AG20443 (cell line): ENCODE measurements around the gene PLAAT1.
A peak's percentile ranks its signal among the peaks of the same experiment; 100 is the strongest.

Source experiments
- DNase-seq: peaks from one replicate; pipeline ENCODE4 v3.0.0; 2012; ENCODE audit warnings: low spot score, mixed read lengths

The PLAAT1 gene

GRCh38 chr3:193240850-193241706 is at the start of gene PLAAT1:
TSS of gene PLAAT1 (plus strand) at chr3:193241222. CDS start at chr3:193255651, 14,429 bp downstream.
- peak; percentile 76 for DNase-seq

GRCh38 chr3:193194371-193194770 is 46.7 kb upstream of the PLAAT1 start:
- no peak for DNase-seq

GRCh38 chr3:193196746-193197145 is 44.3 kb upstream of the PLAAT1 start:
- DNase-seq: no peak

GRCh38 chr3:193207290-193208273 is 33.4 kb upstream of the PLAAT1 start:
- DNase-seq: no peak

- no peak for DNase-seq
Observed at GRCh38 chr3:193210618-193211017, 30.4 kb upstream of the PLAAT1 start.

GRCh38 chr3:193211173-193211572 is 29.8 kb upstream of the PLAAT1 start:
- DNase-seq: no peak

GRCh38 chr3:193211984-193212383 is 29.0 kb upstream of the PLAAT1 start:
- DNase-seq: no peak

GRCh38 chr3:193212844-193213243 is 28.2 kb upstream of the PLAAT1 start:
- no peak for DNase-seq

GRCh38 chr3:193214445-193214844 is 26.6 kb upstream of the PLAAT1 start:
- no peak for DNase-seq

GRCh38 chr3:193225302-193226125 is 15.5 kb upstream of the PLAAT1 start:
- DNase-seq: no peak

GRCh38 chr3:193228206-193228605 is 12.8 kb upstream of the PLAAT1 start:
- DNase-seq: no peak

GRCh38 chr3:193229851-193230420 is 11.1 kb upstream of the PLAAT1 start:
- no peak for DNase-seq

GRCh38 chr3:193230610-193231009 is 10.4 kb upstream of the PLAAT1 start:
- DNase-seq: no peak

- no peak for DNase-seq
Observed at GRCh38 chr3:193231201-193231600, 9.8 kb upstream of the PLAAT1 start.

GRCh38 chr3:193236599-193236998 is 4.4 kb upstream of the PLAAT1 start:
- no peak for DNase-seq

GRCh38 chr3:193237030-193237429 is 4.0 kb upstream of the PLAAT1 start:
- no peak for DNase-seq

GRCh38 chr3:193240436-193240849 is 579 bp upstream of the PLAAT1 start:
- no peak for DNase-seq

- no peak for DNase-seq
Observed at GRCh38 chr3:193241716-193242115, 694 bp downstream of the PLAAT1 start.

- no peak for DNase-seq
Observed at GRCh38 chr3:193243571-193243970, 2.5 kb downstream of the PLAAT1 start.

GRCh38 chr3:193248848-193249468 is 7.9 kb downstream of the PLAAT1 start:
- no peak for DNase-seq

GRCh38 chr3:193250492-193250891 is 9.5 kb downstream of the PLAAT1 start:
- DNase-seq: no peak
